Stimulated activated CD4-positive, alpha-beta T cell treated with anti-CD3 and anti-CD28 coated beads, Interleukin-2, amount 100 ng/mL, for 48 hours (primary cell): ENCODE results near the gene RPL29.

Experiments
- DNase-seq, 2 donors: peaks; one replicate each; pipeline ENCODE4 v3.0.0-alpha.2; 2020

RPL29 gene

GRCh38 chr3:52024765-52025452 is 29.2 kb upstream of the RPL29 start:
- DNase-seq, result no peak

- DNase-seq, result no peak
These were observed 28.4 kb upstream of the RPL29 start for GRCh38 chr3:52023860-52024764.

GRCh38 chr3:52023101-52023770 is 27.5 kb upstream of the RPL29 start:
- DNase-seq, result no peak

- no peak for DNase-seq
These were observed 26.8 kb upstream of the RPL29 start for GRCh38 chr3:52022323-52023100.

GRCh38 chr3:52021489-52022268 is 26.0 kb upstream of the RPL29 start:
- no peak for DNase-seq

- no peak for DNase-seq
These were observed 25.1 kb upstream of the RPL29 start for GRCh38 chr3:52020796-52021195.

GRCh38 chr3:52019352-52020080 is 23.8 kb upstream of the RPL29 start:
- DNase-seq, result no peak

GRCh38 chr3:52018319-52019000 is 22.8 kb upstream of the RPL29 start:
- no peak for DNase-seq

GRCh38 chr3:52017586-52017985 is 21.9 kb upstream of the RPL29 start:
- no peak for DNase-seq

- DNase-seq, result no peak
These were observed 19.9 kb upstream of the RPL29 start for GRCh38 chr3:52015438-52016228.

- DNase-seq, result no peak
These were observed 18.9 kb upstream of the RPL29 start for GRCh38 chr3:52014613-52015012.

- DNase-seq, result no peak
These were observed 18.3 kb upstream of the RPL29 start for GRCh38 chr3:52013802-52014598.

- no peak for DNase-seq
These were observed 17.0 kb upstream of the RPL29 start for GRCh38 chr3:52012699-52013098.

GRCh38 chr3:52010431-52010830 is 14.7 kb upstream of the RPL29 start:
- no peak for DNase-seq

GRCh38 chr3:52007291-52007690 is 11.6 kb upstream of the RPL29 start:
- no peak for DNase-seq

GRCh38 chr3:52006820-52007133 is 11.1 kb upstream of the RPL29 start:
- no peak for DNase-seq

- no peak for DNase-seq
These were observed 10.5 kb upstream of the RPL29 start for GRCh38 chr3:52006017-52006819.

GRCh38 chr3:52005571-52005986 is 9.9 kb upstream of the RPL29 start:
- DNase-seq, result no peak
